H1 (cell line): ENCODE results near the gene PHTF1. TPM values are rescaled to one million over a fixed set of nuclear protein-coding genes. Genes with fewer than 3 reads are reported as not detected.

Experiments
- CBX8 ChIP-seq: fragments of 300-800, 300-1000 bp; sonication (generic); IDR thresholded peaks from 2 replicates; pipeline ENCODE4 v1.7.1; 2016; ENCODE audit warnings: low read depth, low read length, borderline replicate concordance
- MAFK ChIP-seq: IDR thresholded peaks from 2 replicates; pipeline ENCODE4 v1.6.1; 2012; ENCODE audit warnings: low read depth, mild to moderate bottlenecking, improper control_type of control experiment, low read length
- POLR2A ChIP-seq, 2 experiments: IDR thresholded peaks; 1 replicate in 1 of 2; 2 replicates in 1 of 2; pipeline ENCODE4 v1.6.1; 2011; ENCODE audit warnings: low read depth in 2 of 2, low read length in 2 of 2, mild to moderate bottlenecking in 2 of 2; ENCODE audit errors: control extremely low read depth in 1 of 2
- POLR2AphosphoS5 ChIP-seq: IDR thresholded peaks from 2 replicates; pipeline ENCODE4 v1.6.1; 2011; ENCODE audit warnings: low read depth, low read length
- RFX5 ChIP-seq: IDR thresholded peaks from 2 replicates; pipeline ENCODE4 v1.6.1; 2011; ENCODE audit warnings: low read depth, low read length, improper control_type of control experiment, borderline replicate concordance
- SIX5 ChIP-seq: IDR thresholded peaks from 2 replicates; pipeline ENCODE4 v1.6.1; 2011; ENCODE audit warnings: mild to moderate bottlenecking, low read depth, low read length
- SRF ChIP-seq: IDR thresholded peaks from 2 replicates; pipeline ENCODE4 v1.6.1; 2011; ENCODE audit warnings: mild to moderate bottlenecking, low read depth, low read length, moderate library complexity
- TAF1 ChIP-seq: IDR thresholded peaks from 2 replicates; pipeline ENCODE4 v1.6.1; 2011; ENCODE audit warnings: mild to moderate bottlenecking, low read depth, low read length
- polyA plus RNA-seq, 7 experiments: library from polyadenylated mRNA; depleted of rRNA in 3 of 7; stranded (reverse) in 5 of 7; unstranded in 2 of 7; fragments of >200 nt in 5 of 7; fragments of 200-250 nt in 2 of 7; gene quantifications; 1 replicate in 5 of 7; 2 replicates in 1 of 7; 4 replicates in 1 of 7; pipeline versions ENCODE4 v1.2.1 to v1.2.3, GENCODE V29; 2011 to 2013; ENCODE audit warnings: missing spikeins in 2 of 7, mixed read lengths in 2 of 7
- total RNA-seq: library from RNA; stranded (reverse); fragmentation: NEBNext Ultra II Directional; extraction: Animal tissue kit (Norgen Biotek cat#: 25700); gene quantifications from 2 replicates; pipeline ENCODE4 v1.2.1, GENCODE V29; 2021
- TF ChIP-seq, protein P1 (sequence below): fragments of 300-600 bp; sonication (generic); IDR thresholded peaks from 2 replicates; pipeline ENCODE4 v1.7.1; 2012; ENCODE audit warnings: low read length, moderate library complexity, mild to moderate bottlenecking, inconsistent platforms; ENCODE audit not compliant: insufficient replicate concordance
- TF ChIP-seq, protein P2 (sequence below): IDR thresholded peaks from 2 replicates; pipeline ENCODE4 v1.6.1; 2012; ENCODE audit warnings: inconsistent platforms

Gene PHTF1
- total and polyA plus RNA-seq, 2 of the 8 experiments (the other 6 are each of a cell fraction or from before 2014, with no cell fraction given): 9.1 to 26.9 TPM

DNA sequence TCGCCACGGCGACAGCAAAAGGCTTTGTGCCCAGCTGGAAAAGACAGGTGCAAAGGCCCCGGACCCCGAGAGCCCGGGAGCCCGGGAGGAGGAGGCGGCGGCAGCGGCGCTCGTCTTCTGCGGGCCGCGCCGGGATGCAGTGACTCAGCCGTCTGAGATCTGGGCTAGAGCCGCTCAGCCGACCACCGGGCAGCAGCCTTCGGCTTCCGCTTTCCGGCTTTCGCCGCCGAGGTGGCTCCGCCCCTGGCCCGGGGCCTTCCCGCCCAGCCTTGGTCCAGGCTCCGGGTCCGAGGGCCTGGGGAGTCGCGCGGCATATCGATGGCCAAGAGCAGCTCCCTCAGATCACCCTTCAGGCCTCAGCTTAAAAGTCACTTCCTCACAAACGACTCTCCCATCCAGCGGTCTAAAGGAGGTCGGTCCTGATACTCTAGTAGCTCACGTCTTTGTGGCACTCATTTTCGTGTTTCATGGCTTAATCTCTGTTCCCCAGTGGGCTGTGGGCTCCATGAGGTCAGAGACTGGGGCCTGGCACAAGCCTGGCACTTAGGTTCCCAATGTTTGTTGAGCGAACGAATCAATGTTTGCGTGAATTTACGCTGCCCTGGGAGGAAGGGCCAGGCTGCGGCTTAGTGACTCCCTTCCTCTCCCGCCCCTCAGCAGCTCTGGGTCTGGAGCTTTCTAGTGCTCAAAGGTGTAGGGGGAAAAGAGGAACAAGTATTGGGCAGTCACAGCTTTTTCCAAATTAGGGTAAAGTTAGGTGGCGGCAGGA is at the start of gene PHTF1 (continued):
- TF ChIP-seq, protein P1, sequence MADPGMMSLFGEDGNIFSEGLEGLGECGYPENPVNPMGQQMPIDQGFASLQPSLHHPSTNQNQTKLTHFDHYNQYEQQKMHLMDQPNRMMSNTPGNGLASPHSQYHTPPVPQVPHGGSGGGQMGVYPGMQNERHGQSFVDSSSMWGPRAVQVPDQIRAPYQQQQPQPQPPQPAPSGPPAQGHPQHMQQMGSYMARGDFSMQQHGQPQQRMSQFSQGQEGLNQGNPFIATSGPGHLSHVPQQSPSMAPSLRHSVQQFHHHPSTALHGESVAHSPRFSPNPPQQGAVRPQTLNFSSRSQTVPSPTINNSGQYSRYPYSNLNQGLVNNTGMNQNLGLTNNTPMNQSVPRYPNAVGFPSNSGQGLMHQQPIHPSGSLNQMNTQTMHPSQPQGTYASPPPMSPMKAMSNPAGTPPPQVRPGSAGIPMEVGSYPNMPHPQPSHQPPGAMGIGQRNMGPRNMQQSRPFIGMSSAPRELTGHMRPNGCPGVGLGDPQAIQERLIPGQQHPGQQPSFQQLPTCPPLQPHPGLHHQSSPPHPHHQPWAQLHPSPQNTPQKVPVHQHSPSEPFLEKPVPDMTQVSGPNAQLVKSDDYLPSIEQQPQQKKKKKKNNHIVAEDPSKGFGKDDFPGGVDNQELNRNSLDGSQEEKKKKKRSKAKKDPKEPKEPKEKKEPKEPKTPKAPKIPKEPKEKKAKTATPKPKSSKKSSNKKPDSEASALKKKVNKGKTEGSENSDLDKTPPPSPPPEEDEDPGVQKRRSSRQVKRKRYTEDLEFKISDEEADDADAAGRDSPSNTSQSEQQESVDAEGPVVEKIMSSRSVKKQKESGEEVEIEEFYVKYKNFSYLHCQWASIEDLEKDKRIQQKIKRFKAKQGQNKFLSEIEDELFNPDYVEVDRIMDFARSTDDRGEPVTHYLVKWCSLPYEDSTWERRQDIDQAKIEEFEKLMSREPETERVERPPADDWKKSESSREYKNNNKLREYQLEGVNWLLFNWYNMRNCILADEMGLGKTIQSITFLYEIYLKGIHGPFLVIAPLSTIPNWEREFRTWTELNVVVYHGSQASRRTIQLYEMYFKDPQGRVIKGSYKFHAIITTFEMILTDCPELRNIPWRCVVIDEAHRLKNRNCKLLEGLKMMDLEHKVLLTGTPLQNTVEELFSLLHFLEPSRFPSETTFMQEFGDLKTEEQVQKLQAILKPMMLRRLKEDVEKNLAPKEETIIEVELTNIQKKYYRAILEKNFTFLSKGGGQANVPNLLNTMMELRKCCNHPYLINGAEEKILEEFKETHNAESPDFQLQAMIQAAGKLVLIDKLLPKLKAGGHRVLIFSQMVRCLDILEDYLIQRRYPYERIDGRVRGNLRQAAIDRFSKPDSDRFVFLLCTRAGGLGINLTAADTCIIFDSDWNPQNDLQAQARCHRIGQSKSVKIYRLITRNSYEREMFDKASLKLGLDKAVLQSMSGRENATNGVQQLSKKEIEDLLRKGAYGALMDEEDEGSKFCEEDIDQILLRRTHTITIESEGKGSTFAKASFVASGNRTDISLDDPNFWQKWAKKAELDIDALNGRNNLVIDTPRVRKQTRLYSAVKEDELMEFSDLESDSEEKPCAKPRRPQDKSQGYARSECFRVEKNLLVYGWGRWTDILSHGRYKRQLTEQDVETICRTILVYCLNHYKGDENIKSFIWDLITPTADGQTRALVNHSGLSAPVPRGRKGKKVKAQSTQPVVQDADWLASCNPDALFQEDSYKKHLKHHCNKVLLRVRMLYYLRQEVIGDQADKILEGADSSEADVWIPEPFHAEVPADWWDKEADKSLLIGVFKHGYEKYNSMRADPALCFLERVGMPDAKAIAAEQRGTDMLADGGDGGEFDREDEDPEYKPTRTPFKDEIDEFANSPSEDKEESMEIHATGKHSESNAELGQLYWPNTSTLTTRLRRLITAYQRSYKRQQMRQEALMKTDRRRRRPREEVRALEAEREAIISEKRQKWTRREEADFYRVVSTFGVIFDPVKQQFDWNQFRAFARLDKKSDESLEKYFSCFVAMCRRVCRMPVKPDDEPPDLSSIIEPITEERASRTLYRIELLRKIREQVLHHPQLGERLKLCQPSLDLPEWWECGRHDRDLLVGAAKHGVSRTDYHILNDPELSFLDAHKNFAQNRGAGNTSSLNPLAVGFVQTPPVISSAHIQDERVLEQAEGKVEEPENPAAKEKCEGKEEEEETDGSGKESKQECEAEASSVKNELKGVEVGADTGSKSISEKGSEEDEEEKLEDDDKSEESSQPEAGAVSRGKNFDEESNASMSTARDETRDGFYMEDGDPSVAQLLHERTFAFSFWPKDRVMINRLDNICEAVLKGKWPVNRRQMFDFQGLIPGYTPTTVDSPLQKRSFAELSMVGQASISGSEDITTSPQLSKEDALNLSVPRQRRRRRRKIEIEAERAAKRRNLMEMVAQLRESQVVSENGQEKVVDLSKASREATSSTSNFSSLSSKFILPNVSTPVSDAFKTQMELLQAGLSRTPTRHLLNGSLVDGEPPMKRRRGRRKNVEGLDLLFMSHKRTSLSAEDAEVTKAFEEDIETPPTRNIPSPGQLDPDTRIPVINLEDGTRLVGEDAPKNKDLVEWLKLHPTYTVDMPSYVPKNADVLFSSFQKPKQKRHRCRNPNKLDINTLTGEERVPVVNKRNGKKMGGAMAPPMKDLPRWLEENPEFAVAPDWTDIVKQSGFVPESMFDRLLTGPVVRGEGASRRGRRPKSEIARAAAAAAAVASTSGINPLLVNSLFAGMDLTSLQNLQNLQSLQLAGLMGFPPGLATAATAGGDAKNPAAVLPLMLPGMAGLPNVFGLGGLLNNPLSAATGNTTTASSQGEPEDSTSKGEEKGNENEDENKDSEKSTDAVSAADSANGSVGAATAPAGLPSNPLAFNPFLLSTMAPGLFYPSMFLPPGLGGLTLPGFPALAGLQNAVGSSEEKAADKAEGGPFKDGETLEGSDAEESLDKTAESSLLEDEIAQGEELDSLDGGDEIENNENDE: no peak
- TF ChIP-seq POLR2A (IDR thresholded peaks at IDR 0.05; ENCODE audit: control extremely low read depth in 1 of 2, low read depth in 2 of 2, low read length in 2 of 2) (peak; percentile 73 to 96), RFX5 (no peak), SIX5 (no peak), POLR2AphosphoS5 (peak; percentile 85; the same call in 1 of the 2 replicates), MAFK (peak; percentile 38; the same call in 1 of the 2 replicates), SRF (no peak), TAF1 (peak; percentile 90), CBX8 (no peak)
- TF ChIP-seq, protein P2, sequence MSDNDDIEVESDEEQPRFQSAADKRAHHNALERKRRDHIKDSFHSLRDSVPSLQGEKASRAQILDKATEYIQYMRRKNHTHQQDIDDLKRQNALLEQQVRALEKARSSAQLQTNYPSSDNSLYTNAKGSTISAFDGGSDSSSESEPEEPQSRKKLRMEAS: no peak
